HG02623 (cell line): ENCODE data around the gene PPP4R3A.
"Not testable (repeated sequence)": the region's sequence is repeated elsewhere in the genome, so short reads cannot be mapped to it uniquely, and the experiment has no call there.

ENCODE experiments used
- ATAC-seq: cut with Tn5 transposase; IDR thresholded peaks from one replicate; pipeline ENCODE4 v1.9.1; 2021; ENCODE audit warnings: moderate library complexity; ENCODE audit not compliant: unreplicated experiment

PPP4R3A gene

DNA sequence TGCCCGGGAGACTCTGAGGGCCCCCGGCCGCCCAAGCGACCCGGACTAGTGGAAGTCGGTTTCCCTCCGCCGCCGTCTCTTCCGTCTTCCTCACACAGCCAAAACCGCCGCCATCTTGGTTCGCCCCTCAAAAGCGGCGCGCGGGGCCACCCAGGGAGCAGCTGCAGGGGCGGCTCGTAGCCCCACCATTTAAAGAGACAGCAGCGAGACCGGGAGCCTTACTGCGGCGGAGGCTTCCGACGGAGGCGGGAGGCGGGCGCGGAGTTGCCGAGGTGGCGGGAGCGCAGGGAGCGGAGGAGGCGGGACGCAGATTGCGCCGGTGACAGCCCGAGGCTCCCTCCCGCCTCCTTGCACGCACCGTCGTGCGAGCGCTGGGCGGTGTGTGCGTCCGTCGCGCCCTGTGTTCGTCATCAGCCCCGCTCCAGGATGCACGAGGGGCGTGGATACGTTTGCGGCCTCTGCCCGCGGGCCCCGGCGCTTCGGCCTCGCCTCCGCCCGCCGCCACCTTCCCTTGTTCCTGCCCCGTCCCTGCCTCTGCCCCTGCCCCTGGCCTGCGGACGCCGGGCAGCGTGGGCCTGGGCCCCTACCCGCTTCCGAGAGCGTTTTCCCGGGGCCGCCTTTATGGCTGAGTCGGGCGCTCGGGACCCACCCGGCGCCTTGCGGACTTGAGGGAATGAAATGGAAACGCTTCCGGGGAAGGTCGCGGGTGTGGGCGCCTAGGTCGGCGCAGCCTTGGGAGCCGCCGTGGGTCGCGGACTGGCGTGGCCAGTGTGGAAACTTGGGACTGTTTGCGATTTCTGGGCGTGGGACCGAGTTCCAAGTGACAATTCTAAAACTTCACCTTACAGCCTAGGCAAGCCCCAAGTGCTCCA is at the start of gene PPP4R3A:
Gene PPP4R3A (minus strand): TSS at position 140 of the 872 bp plus-strand sequence. CDS start 663 bp downstream, outside the sequence.
- ATAC-seq, result peak; percentile 79

DNA sequence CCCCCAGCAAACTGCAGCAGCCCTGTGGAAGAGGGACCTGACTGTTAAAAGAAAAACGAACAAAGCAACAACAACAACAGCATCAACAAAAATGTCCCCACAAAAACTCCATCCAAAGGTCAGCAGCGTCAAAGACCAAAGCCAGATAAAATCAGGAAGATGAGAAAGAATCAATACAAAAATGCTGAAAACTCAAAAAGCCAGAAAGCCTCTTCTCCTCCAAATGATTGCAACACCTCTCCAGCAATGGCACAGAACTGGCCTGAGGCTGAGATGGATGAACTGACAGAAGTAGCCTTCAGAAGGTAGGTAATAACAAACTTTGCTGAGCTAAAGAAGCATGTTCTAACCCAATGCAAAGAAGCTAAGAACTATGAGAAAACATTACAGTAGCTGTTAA is 45.4 kb upstream of the PPP4R3A start:
- ATAC-seq, result no peak

DNA sequence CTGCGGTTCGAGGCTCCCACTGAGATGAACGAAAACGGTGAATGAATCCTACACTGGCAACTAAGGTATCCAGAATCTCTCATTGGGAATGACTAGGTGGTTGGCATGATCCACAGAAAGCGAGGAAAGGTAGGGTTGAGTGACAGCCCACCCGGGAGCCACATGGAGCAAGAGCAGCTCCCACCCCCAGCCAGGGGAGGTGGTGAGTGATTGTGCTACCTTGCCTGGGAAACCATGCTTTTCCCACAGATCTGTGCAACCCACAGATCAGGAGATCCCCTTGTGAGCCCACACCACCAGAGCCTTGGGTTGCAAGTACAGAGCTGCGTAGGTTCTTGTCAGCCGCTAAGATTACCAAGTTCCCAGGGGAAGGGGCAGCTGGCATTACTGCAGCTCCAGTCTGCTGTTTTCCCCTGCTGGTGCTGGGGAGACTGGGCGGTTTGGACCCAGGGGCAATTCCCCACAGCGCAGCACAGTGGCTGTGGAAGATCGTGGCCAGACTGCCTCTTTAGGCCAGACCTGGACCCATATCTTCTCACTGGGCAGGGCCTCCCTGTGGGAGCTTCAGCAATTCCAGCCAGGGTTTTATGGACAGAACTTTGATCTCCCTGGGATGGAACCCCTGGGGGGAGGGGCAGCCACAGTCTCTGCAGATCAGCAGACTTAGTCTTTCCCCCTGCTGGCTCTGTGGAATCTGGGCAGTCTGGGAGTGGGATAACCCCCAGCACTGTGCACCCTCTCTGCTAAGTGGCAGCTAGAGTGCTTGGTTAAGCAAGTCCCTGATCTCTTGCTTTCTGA is 44.6 kb upstream of the PPP4R3A start:
- no peak for ATAC-seq

DNA sequence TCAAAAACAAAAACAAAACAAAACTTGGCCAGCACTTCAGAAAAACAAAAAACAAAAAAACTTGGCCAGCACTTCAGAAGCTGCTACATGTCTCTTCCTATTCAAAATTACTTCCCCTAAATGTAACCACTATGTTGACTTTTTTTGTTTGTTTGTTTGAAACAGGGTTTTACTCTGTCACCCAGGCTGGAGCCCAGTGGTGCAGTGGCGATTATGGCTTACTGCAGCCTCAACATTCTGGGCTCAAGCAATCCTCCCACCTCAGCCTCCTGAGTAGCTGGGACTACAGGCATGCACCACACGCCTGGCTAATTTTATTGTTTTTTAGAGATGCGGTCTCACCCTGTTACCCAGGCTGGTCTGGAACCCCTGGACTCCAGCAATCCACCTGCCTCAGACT is 38.0 kb upstream of the PPP4R3A start:
- no peak for ATAC-seq

DNA sequence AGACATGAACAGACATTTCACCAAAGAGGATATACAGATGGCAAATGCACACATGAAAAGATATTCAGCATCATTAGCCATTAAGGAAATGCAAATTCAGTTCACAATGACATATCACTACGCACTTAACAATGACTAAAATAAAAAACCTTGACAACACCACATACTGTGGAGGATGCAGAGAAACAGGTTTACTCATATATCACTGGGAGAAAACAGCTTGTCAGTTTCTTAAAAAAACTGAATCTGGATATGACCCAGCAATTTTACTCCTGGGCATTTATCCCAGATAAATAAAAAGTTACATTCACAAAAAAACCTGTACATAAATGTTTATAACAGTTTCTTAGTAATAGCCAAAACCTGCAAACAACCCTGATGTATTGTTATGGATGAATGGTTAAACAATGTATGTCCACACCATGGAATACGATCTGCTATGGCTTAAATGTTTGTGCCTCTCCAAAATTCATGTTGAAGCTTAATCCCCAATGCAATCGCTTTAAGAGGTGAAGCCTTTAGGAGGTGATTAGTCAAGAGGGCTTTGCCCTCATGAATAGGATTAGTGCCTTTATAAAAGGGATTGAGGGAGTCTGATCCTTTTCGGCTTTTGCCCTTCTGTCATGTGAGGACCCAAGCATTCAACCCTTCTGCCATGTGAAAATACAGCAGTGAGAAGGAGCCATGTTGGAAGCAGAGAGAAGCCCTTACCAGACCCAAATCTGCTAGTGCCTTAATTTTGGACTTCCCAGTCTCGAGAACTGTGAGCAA is 36.0 kb upstream of the PPP4R3A start:
- ATAC-seq, result no peak

GRCh38 chr14:91545204-91545603 is 35.1 kb upstream of the PPP4R3A start:
- no peak for ATAC-seq

GRCh38 chr14:91536327-91536726 is 26.2 kb upstream of the PPP4R3A start:
- no peak for ATAC-seq

GRCh38 chr14:91534059-91534458 is 23.9 kb upstream of the PPP4R3A start:
- not testable (repeated sequence) for ATAC-seq

DNA sequence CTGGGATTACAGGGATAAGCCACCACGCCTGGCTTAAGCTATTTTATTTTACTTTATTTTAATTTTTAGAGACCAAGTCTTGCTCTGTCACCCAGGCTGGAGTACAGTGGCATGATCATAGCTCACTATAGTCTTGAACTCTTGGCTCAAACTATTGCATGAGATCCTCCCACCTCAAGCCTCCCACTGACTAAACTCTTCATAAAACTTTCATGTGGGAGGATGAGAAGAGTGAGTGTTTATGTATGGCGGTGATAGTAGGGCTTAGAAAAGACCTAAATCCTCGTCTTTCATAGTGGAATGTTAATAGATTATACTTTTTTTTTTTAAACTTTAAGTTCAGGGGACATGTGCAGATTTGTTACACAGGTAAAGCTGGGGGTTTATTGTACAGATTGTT is 23.5 kb upstream of the PPP4R3A start:
- ATAC-seq, result no peak

DNA sequence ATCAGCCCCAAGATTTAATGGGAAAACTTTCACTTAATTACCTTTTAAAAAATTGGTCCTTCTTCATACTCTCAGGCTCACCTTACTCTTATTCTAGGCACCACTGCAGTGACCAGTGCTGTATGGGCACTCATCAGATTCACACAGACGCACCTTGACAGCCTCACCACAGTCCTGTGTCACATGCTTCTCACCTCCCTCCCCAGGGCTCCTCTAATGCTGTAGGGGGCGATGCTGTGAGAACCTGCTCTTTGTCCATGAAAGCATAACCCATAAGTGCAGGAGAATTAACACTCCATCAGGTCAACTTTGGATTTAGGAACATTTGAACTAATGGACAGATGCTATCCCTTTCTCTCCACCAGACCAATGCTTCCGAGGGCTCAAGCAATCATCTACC is 13.9 kb upstream of the PPP4R3A start:
- no peak for ATAC-seq

DNA sequence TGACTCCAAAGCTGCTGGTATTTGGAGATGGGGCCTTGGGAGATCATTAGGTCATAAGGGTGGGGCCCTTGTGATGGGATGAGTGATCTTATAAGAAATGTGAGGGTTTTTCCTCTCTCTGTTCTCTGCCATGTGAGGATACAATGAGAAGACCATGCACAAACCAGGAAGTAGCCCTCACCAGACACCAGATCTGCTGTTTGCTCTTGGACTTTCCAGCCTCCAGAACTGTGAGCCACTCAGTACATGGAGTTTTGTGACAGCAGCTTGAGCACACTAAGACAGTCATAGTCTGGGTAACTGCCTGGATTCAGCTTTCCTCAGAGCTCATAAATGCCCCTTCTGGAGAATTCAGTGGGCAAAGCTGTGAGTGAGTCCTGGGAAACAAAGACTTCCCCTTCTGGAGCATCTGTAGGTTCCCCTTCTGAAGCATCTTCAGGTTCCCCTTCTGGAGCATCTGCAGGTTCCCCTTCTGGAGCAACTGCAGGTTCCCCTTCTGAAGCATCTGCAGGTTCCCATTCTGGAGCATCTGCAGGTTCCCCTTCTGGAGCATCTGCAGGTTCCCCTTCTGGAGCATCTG is 11.0 kb upstream of the PPP4R3A start:
- ATAC-seq, result no peak

- no peak for ATAC-seq
Observed at GRCh38 chr14:91520138-91520537, 10.0 kb upstream of the PPP4R3A start.

GRCh38 chr14:91519239-91520036 is 9.3 kb upstream of the PPP4R3A start:
- ATAC-seq, result no peak

DNA sequence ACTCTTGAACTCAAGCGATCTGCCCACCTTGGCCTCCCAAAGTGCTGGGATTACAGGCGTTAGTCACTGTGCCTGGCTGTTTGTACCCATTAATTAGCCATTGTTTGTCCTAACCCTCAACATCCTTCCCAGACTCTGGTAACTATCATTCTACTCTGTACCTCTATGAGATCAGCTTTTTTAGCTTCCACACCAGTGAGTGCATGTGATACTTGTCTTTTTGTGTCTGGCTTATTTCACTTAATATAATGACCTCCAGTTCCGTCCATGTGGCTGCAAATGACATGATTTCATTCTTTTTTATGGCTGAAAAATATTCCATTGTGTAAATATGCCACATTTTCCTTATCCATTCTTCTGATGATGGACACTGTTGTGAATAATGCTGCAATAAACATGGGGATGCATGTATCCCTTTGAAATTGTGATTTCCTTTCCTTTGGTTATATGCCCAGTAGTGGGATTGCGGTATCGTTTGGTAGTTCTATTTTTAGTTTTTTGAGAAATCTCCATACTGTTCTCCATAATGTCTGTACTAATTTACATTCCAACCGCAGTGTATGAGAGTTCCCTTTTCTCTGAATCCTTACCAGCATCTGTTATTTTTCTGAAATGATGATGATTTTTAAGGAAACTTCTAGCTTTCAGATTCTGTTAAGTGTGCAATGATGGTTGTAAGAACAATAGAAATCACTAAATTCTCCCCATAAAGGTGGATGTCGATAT is 6.7 kb upstream of the PPP4R3A start:
- ATAC-seq, result no peak

GRCh38 chr14:91515979-91516378 is 5.9 kb upstream of the PPP4R3A start:
- no peak for ATAC-seq

DNA sequence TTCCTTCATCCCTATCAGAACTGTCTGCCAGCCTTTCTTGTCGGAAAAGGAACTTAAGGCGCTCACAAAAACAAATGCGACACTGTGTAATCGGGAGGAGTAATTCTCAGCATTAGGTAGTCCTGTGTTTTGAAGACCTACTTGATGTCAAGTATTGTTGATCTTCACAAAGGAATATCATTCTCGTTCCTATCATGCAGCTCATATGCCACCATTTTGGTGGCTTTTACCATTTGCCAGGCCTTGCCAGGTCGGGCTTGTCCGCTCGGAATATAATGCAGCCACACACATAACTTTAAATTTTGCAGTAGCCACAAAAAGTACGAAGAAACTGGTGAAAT is 903 bp upstream of the PPP4R3A start:
- ATAC-seq, result no peak

- ATAC-seq, result peak; percentile 25
Observed at GRCh38 chr14:91509878-91510170, 286 bp downstream of the PPP4R3A start.

- ATAC-seq, result peak; percentile 12
Observed at GRCh38 chr14:91509083-91509877, 830 bp downstream of the PPP4R3A start.

DNA sequence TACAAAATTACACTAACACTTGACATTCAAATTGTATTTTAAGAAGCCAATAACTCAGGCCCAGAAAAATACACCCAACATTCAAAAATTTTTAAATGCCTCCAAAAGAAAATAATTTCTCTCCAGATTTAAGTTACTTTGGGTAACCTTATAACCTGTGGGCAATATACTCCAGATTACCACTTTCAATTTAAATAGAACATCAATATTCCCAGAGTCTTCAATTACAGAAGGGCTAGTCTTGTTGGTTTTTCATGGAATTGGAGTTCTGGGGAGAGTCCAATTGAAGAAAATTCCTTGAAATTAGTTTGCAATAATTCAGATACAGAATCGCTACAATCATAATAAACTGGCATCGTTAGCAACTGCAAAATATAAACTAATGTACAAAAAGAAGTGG is 2.0 kb downstream of the PPP4R3A start:
- ATAC-seq, result no peak
